ENCODE results near the gene SP140L.

SP140L gene

GRCh38 chr2:230413479-230413878 lies 86.5 kb downstream of the SP140L start:
- DNase-seq (ENCODE audit: low read depth), result no peak
- no peak overlapping the region for H3K4me3 ChIP-seq (ENCODE audit: low read length)
- TF ChIP-seq CTCF (conservative IDR thresholded peaks at IDR 0.05; ENCODE audit: low read depth, low read length), result no peak

GRCh38 chr2:230414302-230414701 lies 87.3 kb downstream of the SP140L start:
- H3K4me3 ChIP-seq (ENCODE audit: low read length), result no peak overlapping the region
- no peak for TF ChIP-seq CTCF (conservative IDR thresholded peaks at IDR 0.05; ENCODE audit: low read depth, low read length)
- DNase-seq (ENCODE audit: low read depth), result no peak

GRCh38 chr2:230416061-230416721 lies 89.2 kb downstream of the SP140L start, which contains the start of gene SP100:
TSS of gene SP100 (plus strand) at chr2:230416201. CDS start at chr2:230416297, 96 bp downstream.
- no peak for TF ChIP-seq CTCF (conservative IDR thresholded peaks at IDR 0.05; ENCODE audit: low read depth, low read length)
- peak; percentile 59 for DNase-seq (ENCODE audit: low read depth)
- peak within 1 kb of the TSS; percentile 58 for H3K4me3 ChIP-seq (ENCODE audit: low read length)

GRCh38 chr2:230417436-230417835 lies 90.4 kb downstream of the SP140L start:
- no peak for TF ChIP-seq CTCF (conservative IDR thresholded peaks at IDR 0.05; ENCODE audit: low read depth, low read length)
- no peak for DNase-seq (ENCODE audit: low read depth)
- H3K4me3 ChIP-seq (ENCODE audit: low read length), result peak overlapping the region; percentile 58

GRCh38 chr2:230418341-230419016 lies 91.5 kb downstream of the SP140L start:
- DNase-seq (ENCODE audit: low read depth), result peak; percentile 43
- H3K4me3 ChIP-seq (ENCODE audit: low read length), result no peak overlapping the region
- no peak for TF ChIP-seq CTCF (conservative IDR thresholded peaks at IDR 0.05; ENCODE audit: low read depth, low read length)

GRCh38 chr2:230419181-230419580 lies 92.2 kb downstream of the SP140L start:
- no peak for TF ChIP-seq CTCF (conservative IDR thresholded peaks at IDR 0.05; ENCODE audit: low read depth, low read length)
- no peak overlapping the region for H3K4me3 ChIP-seq (ENCODE audit: low read length)
- no peak for DNase-seq (ENCODE audit: low read depth)

GRCh38 chr2:230422149-230422548 lies 95.2 kb downstream of the SP140L start:
- H3K4me3 ChIP-seq (ENCODE audit: low read length), result no peak overlapping the region

More at GRCh38 chr2:230422149-230422548, 95.2 kb downstream of the SP140L start:
- DNase-seq (ENCODE audit: low read depth), result no peak
- no peak for TF ChIP-seq CTCF (conservative IDR thresholded peaks at IDR 0.05; ENCODE audit: low read depth, low read length)
